ENCODE results near the gene NPRL2. TPM values are rescaled to one million over a fixed set of nuclear protein-coding genes. Genes with fewer than 3 reads are reported as not detected.

The NPRL2 gene
- total RNA-seq, 1 donor from 2014 or later: 31.6 TPM

DNA sequence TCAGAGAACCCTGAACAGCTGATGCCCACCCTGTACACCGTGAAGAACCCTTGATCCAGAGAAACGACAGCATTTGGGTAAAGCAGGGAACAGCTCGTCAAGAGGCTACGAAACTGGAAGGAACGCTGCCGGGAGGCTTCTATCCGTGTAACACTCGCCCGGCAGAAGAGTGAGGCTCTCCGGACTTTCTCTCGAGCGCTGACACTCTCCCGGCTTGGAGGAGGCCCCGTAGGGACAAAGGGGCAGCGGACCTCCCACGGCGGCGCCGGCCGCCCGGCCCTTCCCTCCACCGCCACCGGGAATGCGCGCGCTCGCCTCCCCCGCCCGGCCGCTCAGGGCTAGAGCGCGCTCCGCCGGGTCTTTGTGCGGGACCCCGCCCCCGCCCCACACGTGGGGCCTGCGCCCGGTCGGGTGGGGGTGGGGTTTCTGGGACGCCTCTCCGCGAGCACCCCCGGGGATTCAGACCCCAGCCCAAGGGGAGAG lies 29.7 kb downstream of the NPRL2 start:
- Mint-ChIP-seq H3K9me3 (ENCODE audit: low read depth) (no peaks in the 10 kb centered on the region), H3K4me3 (ENCODE audit: low read depth) (peak overlapping the region; percentile 90), H3K27ac (peak overlapping the region; percentile 97), H3K27me3 (no peaks in the 10 kb centered on the region), H3K4me1 (ENCODE audit: low read depth) (peaks cover 32% of the 10 kb centered on the region), H3K36me3 (ENCODE audit: insufficient read depth) (peaks cover 20% of the 10 kb centered on the region)
- peak; percentile 73 for DNase-seq (ENCODE audit: low spot score, unreplicated experiment)
- TF ChIP-seq, protein P1, sequence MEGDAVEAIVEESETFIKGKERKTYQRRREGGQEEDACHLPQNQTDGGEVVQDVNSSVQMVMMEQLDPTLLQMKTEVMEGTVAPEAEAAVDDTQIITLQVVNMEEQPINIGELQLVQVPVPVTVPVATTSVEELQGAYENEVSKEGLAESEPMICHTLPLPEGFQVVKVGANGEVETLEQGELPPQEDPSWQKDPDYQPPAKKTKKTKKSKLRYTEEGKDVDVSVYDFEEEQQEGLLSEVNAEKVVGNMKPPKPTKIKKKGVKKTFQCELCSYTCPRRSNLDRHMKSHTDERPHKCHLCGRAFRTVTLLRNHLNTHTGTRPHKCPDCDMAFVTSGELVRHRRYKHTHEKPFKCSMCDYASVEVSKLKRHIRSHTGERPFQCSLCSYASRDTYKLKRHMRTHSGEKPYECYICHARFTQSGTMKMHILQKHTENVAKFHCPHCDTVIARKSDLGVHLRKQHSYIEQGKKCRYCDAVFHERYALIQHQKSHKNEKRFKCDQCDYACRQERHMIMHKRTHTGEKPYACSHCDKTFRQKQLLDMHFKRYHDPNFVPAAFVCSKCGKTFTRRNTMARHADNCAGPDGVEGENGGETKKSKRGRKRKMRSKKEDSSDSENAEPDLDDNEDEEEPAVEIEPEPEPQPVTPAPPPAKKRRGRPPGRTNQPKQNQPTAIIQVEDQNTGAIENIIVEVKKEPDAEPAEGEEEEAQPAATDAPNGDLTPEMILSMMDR (IDR thresholded peaks at IDR 0.05; ENCODE audit: unreplicated experiment): no peak

DNA sequence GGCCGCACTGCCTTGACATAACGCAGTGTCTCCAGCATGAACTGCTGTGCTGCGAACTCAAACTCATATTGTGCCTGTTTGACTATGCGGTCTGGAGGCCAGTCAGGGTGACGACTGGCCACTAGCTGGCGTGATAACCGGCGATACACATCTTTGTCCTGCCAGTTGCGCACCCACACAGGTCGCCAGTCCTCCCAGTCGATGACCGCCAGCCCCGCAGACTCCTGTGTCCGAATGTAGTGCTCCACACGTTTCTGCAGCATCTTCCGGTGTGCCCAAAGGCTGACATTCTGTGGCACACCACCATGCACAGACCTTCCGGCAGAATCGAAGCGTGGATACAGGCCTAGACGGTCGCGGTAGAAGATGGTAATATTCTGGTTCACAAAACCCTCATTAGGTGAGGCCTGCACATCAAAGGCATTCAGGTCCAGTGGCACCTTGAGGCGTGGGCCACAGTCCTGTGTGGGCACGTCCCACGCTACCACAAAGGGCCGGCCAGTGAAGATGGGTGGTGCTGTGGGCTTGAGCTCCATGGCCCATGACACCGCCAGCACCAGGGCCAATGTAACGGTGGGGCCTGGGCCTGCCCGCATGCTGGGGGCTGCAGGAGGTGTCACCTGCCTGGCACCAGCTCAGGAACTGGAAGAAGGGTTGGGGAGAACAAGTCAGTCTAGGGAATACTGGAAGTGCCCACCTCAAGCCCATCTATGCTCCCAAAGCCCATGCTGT lies 30.5 kb downstream of the NPRL2 start:
- peaks cover 23% of the 10 kb centered on the region for H3K36me3 Mint-ChIP-seq (ENCODE audit: insufficient read depth)
- H3K27ac Mint-ChIP-seq: peak overlapping the region; percentile 97
- H3K9me3 Mint-ChIP-seq (ENCODE audit: low read depth): no peaks in the 10 kb centered on the region
- H3K27me3 Mint-ChIP-seq: no peaks in the 10 kb centered on the region
- DNase-seq (ENCODE audit: low spot score, unreplicated experiment): no peak
- H3K4me1 Mint-ChIP-seq (ENCODE audit: low read depth): peaks cover 33% of the 10 kb centered on the region
- TF ChIP-seq, protein P1 (IDR thresholded peaks at IDR 0.05; ENCODE audit: unreplicated experiment): no peak
- H3K4me3 Mint-ChIP-seq (ENCODE audit: low read depth): peak overlapping the region; percentile 90

DNA sequence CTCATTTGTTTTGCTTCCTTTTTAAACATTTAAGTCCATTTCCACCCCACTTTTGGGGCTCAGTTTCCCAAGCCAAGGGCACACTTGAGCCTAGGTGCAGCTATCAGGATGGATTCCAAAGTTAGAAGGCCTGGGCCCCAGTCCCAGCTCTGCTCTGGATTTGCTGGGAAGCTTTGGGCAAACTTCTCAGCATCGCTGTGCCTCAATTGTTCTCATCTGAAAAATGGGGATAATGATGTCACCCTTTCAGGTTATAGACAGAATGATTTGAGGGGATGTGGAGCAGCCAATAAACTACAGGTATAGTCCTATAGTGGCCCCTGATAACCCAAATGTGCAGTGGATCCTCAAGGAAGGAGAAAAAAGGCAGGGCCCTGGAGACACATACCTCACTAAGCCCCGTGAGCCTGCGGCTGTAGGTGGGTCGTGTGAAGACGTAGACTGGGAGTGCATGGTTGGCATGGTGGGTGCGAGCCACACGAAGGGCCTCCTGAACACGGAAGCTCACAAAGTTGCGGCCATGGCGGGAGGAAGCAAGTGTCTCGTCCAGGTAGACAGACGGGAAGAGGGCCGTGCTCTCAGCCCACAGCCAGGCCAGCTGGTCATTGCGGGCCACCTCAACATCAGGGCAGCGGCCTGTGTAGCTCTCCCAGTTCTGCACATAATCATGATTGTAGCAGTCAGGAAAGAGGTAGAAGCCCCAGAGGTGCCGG lies 31.2 kb downstream of the NPRL2 start:
- no peaks in the 10 kb centered on the region for H3K9me3 Mint-ChIP-seq (ENCODE audit: low read depth)
- H3K27ac Mint-ChIP-seq: peak overlapping the region; percentile 33
- no peaks in the 10 kb centered on the region for H3K27me3 Mint-ChIP-seq
- TF ChIP-seq, protein P1 (IDR thresholded peaks at IDR 0.05; ENCODE audit: unreplicated experiment): no peak
- H3K4me1 Mint-ChIP-seq (ENCODE audit: low read depth): peaks cover 28% of the 10 kb centered on the region
- H3K4me3 Mint-ChIP-seq (ENCODE audit: low read depth): peak overlapping the region; percentile 90
- H3K36me3 Mint-ChIP-seq (ENCODE audit: insufficient read depth): peaks cover 23% of the 10 kb centered on the region
- no peak for DNase-seq (ENCODE audit: low spot score, unreplicated experiment)

DNA sequence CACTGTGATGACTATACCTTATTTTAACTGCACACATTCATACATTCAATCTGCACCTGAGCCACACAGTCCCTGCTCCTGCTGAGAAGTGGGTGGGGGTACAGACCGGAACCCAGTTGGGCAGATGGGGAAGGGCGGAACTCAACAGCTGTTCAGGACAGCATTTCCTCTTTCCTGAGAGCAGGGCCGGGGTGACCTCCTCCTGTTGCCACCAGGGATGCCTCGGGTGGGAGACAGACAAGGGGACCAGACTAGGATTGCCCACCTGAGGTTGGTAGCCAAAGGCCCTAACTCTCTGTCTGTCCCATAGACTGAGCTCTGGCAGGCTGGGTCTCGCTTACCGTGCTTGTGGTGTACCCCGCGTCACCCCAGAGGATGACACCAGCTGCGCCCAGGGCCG lies 32.0 kb downstream of the NPRL2 start:
- TF ChIP-seq, protein P1 (IDR thresholded peaks at IDR 0.05; ENCODE audit: unreplicated experiment): no peak
- Mint-ChIP-seq H3K36me3 (ENCODE audit: insufficient read depth) (peaks cover 30% of the 10 kb centered on the region), H3K9me3 (ENCODE audit: low read depth) (no peaks in the 10 kb centered on the region), H3K4me1 (ENCODE audit: low read depth) (peaks cover 28% of the 10 kb centered on the region), H3K27ac (no peak overlapping the region), H3K4me3 (ENCODE audit: low read depth) (peak overlapping the region; percentile 52), H3K27me3 (no peaks in the 10 kb centered on the region)
- no peak for DNase-seq (ENCODE audit: low spot score, unreplicated experiment)

DNA sequence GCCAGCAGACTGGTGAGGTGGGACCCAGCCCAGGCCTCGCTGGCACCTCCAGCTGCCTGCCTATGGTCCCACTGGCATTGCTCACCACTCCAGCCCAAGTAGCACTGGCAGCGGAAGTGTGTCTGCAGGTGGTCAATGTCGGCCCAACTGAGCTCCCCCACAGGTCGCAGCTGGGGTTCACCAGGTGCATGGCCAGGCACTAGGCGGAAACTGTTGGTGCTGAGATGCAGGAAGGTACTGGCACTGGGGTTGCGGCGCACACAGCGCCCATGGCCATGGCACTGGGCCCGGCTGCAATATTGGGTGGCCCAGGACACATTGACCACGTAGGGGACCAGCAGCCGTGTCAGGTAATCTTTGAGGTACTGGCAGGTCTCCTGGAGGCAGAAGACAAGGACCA lies 32.4 kb downstream of the NPRL2 start:
- TF ChIP-seq, protein P1 (IDR thresholded peaks at IDR 0.05; ENCODE audit: unreplicated experiment): no peak
- no peak for DNase-seq (ENCODE audit: low spot score, unreplicated experiment)
- Mint-ChIP-seq H3K9me3 (ENCODE audit: low read depth) (no peaks in the 10 kb centered on the region), H3K36me3 (ENCODE audit: insufficient read depth) (peaks cover 30% of the 10 kb centered on the region), H3K27me3 (no peaks in the 10 kb centered on the region), H3K4me3 (ENCODE audit: low read depth) (no peak overlapping the region), H3K4me1 (ENCODE audit: low read depth) (peaks cover 28% of the 10 kb centered on the region), H3K27ac (no peak overlapping the region)
